ENCODE data around the gene MIXL1.
A peak's percentile ranks its signal among the peaks of the same experiment; 100 is the strongest.

Gene MIXL1

GRCh38 chr1:226207048-226207447 is 16.4 kb upstream of the MIXL1 start:
- no peaks in the 10 kb centered on the region for H3K27me3 Mint-ChIP-seq
- no peaks in the 10 kb centered on the region for H3K9me3 Mint-ChIP-seq
- ATAC-seq (no peak), DNase-seq (no peak)
- no peaks in the 10 kb centered on the region for H3K4me1 Mint-ChIP-seq
- H3K4me3 Mint-ChIP-seq, result no peak overlapping the region
- no peak overlapping the region for H3K27ac Mint-ChIP-seq

DNA sequence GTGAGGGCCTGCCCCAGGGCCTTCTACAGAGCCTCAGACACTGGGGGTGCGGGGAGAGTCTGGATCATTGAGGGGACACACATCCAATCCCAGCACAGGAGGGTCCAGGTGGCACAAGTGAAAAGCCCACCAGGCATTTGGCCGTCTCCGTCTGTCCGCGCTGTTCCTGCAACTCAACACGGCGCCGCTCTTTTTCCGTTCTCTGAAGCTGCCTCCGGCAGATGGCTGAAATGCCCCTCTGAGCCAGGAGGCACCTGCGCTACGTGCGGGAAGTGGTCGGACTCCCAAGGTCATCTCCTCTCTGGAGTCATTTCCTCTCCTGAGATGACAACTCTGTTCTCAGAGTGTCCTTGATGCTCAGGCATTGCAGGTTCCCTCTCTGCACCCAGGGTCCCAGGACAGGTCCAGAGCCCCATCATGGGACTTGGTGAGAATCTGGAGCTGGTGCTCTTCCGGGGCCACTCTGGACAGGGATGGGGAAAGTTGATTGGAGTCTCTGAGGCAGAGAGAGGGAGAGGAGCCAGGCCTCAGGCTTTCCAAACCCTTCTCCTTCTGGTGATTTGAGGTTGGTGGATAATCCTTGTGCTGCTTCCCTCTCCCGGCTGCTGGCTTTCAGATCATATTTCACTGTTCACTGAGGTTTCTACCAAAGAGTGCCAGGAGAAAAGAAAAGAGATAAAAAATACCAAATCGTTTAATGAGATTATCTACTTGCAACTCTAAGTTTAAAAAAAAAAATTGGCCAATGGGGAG is 14.0 kb upstream of the MIXL1 start:
- no peak for ATAC-seq
- H3K4me3 Mint-ChIP-seq, result no peak overlapping the region
- H3K27me3 Mint-ChIP-seq, result no peaks in the 10 kb centered on the region
- no peak for DNase-seq
- peak overlapping the region in 1 of 2 donors; percentile 33 for H3K27ac Mint-ChIP-seq
- no peaks in the 10 kb centered on the region for H3K9me3 Mint-ChIP-seq
- no peaks in the 10 kb centered on the region for H3K4me1 Mint-ChIP-seq

DNA sequence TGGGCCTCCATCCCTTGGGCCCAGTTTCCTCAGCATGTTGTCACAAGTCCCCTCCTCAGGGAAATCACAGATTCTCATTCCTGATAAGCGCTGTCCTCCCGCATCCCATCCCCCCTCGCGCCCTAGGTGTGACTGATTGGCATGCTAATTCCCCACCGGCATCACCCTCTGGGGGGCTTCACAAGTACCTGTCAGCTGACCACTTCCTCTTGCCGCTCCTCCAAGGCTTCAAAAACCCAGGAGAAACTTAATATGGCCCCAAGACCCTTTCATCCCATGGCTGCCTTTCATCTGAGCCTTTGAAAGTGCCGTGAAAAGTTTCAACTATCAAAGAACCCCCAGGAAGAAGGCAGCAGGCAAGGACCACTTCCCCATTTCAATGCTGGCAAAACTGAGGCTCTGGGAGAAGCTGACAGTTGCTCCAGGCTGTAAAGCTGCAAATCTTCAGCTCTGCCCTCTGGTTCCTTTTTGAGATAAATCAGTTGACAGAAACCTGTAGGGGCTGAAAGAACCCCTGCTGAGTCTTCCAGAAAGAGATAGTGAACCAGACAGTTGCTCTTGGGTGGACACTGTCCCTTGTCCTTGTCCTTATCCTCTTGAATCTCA is 12.8 kb upstream of the MIXL1 start:
- Mint-ChIP-seq H3K4me3 (no peak overlapping the region), H3K27ac (no peak overlapping the region), H3K4me1 (no peaks in the 10 kb centered on the region), H3K27me3 (no peaks in the 10 kb centered on the region), H3K9me3 (no peaks in the 10 kb centered on the region)
- ATAC-seq (no peak), DNase-seq (no peak)

DNA sequence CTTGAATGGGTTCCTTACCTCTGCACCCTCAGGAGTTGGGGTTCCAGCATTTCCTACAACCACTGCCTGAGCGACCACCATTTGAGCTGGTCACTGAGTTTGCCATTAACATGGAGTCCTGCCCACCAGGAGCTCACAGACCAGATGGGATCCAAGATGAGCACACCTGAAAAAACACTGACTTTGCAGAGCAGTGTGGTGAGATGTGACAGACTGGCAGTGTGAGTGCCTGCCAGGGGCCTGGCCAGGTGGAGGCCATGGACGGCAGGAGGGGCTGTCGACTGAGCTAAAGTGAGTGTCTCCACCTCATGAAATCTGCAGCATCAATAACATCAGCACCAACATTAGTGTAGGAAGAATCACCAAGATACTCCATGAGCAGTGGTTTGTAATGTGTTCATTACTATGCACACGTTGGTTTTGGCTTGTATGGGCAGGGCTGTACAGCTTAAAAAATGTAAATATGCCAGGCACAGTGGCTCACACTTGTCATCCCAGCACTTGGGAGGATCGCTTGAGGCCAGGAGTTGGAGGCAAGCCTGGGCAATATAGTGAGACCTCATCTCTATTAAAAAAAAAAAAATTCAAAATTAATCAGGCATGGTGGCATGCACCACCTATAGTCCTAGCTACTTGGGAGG is 12.2 kb upstream of the MIXL1 start:
- no peak for ATAC-seq
- no peaks in the 10 kb centered on the region for H3K27me3 Mint-ChIP-seq
- no peak overlapping the region for H3K27ac Mint-ChIP-seq
- no peak overlapping the region for H3K4me3 Mint-ChIP-seq
- DNase-seq, result no peak
- no peaks in the 10 kb centered on the region for H3K9me3 Mint-ChIP-seq
- H3K4me1 Mint-ChIP-seq, result no peaks in the 10 kb centered on the region

DNA sequence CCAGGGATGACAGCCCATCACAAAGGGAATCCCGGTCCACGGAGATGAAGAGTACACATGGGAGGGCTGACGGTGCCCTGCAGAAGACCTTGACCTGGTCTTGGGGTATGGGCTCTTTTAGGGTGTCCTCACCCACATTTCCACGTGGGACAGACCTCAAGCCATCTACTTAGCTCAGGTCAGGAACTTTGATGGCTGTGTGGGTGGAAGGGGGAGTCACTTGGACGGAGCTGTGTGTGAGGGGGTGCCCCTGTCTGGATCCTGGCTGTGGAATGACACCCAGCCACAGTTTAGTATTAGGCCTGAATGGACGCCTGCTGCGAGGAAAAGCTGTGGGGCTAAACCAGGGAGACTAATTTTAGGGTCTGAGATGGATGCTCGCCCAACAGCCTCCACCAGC is 10.9 kb upstream of the MIXL1 start:
- Mint-ChIP-seq H3K9me3 (no peaks in the 10 kb centered on the region), H3K4me3 (no peak overlapping the region), H3K27ac (no peak overlapping the region), H3K4me1 (no peaks in the 10 kb centered on the region), H3K27me3 (no peaks in the 10 kb centered on the region)
- ATAC-seq (no peak), DNase-seq (no peak)

DNA sequence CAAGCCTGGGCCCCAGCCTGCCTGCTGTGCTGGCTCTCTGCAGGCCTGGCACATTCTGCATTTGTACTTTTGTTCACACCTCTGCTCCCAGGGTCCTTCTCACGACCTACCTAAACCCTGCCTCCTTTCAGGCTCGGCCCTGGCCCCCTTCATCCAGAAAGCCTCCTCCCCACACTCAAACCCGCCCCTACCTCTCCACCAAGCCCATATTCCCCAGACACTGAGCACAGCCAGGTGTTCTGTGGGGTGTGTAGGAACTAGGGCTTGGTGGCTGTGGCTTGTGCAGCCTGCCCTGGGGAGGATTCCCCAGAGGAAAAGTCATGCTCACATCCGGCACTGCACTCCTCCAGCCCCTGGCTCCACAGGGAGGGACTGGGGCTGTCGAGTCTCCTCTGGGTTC is 8.2 kb upstream of the MIXL1 start:
- Mint-ChIP-seq H3K27me3 (peaks cover 7% of the 10 kb centered on the region), H3K27ac (no peak overlapping the region)
- ATAC-seq, result no peak

DNA sequence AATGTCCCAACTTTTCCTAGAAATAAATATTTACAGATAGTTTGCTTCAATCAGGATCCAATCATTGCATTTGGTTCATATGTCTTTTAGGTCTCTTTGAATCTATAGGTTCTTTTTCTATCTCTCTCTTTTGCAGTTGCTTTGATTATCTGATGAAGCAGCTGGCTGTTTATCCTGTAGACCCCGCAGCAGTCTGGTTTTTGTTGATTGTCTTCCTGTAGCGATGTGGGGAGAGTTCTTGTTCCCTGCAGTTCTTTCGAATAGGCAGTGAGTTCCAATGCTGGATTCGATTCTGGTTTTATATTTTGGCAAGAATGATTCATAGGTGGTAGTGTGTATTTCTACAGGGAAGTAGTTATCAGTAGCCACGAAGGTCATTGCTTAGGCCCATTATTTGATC is 7.4 kb upstream of the MIXL1 start:
- ATAC-seq, result no peak

More for the DNA sequence above, 8.2 kb upstream of the MIXL1 start:
- no peaks in the 10 kb centered on the region for H3K4me1 Mint-ChIP-seq
- H3K9me3 Mint-ChIP-seq, result no peaks in the 10 kb centered on the region
- H3K4me3 Mint-ChIP-seq, result no peak overlapping the region
- DNase-seq, result no peak

DNA sequence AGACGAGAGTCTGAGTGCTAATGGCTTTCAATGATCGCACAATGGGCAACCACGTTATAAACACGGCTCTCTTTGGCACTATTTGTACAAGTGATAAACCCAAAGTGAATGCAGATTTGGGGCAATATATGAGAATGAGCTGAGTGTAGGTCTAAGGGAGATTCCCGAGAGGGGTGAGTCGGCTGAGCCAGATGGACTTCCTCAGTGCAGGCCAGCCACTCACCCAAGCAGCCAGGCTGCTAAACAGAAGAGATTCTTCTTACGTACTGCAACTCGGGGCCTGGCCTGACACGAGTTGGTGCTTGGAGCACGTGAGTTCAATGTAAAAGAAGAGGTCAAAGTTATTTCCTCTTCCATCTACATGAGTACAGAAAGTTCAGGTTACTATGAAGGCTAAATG is 6.2 kb upstream of the MIXL1 start:
- Mint-ChIP-seq H3K27ac (no peak overlapping the region), H3K9me3 (no peaks in the 10 kb centered on the region), H3K27me3 (peaks cover 16% of the 10 kb centered on the region), H3K4me1 (peaks cover under 1% of the 10 kb centered on the region), H3K4me3 (no peak overlapping the region)
- ATAC-seq (no peak), DNase-seq (no peak)

More for the DNA sequence above, 7.4 kb upstream of the MIXL1 start:
- peaks cover 9% of the 10 kb centered on the region for H3K27me3 Mint-ChIP-seq
- no peak for DNase-seq
- no peaks in the 10 kb centered on the region for H3K4me1 Mint-ChIP-seq
- H3K9me3 Mint-ChIP-seq, result no peaks in the 10 kb centered on the region
- H3K4me3 Mint-ChIP-seq, result no peak overlapping the region
- H3K27ac Mint-ChIP-seq, result no peak overlapping the region

DNA sequence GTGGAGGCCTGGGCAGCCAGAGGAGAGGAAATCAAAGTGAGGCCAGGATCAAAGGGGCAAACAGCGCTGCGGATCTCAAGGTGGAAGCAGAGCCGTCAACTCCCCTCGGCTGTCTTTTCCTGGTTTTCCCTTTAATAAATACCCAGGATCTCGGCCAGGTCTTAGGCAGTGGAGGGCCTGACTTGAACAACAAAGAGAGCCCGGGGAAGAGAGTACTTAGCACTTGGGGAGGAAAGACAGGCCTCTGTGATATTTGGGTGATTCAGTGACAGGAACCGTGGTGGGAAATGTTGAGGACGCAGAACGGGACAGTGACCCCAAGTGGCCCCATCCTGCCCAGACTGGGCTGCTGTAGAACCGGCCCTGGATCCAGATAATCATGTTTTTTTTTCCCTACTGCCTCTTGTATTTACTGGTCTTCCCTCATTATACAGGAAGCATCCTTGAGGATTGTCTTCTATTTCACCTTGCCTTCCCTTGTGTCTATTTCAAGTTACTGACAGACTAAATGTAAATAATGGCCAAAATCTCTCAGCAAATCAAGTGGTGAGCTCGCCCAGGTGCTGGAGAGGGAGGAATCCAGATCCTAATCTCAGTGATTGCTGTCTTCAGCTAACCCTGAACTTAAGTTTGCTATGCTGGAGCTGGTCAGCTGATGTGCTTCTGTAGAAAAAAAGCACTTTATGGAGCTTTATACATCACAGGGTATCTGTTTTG is 2.8 kb upstream of the MIXL1 start:
- Mint-ChIP-seq H3K9me3 (no peaks in the 10 kb centered on the region), H3K4me3 (no peak overlapping the region), H3K27ac (no peak overlapping the region), H3K4me1 (peaks cover 16% of the 10 kb centered on the region), H3K27me3 (peaks cover 37% of the 10 kb centered on the region)
- DNase-seq (no peak), ATAC-seq (no peak)

GRCh38 chr1:226222686-226223085 is 778 bp upstream of the MIXL1 start:
- H3K27ac Mint-ChIP-seq, result no peak overlapping the region
- ATAC-seq (no peak), DNase-seq (no peak)
- H3K4me3 Mint-ChIP-seq, result peak overlapping the region; percentile 47 to 48
- H3K9me3 Mint-ChIP-seq, result no peaks in the 10 kb centered on the region
- peaks cover 16% of the 10 kb centered on the region for H3K4me1 Mint-ChIP-seq
- H3K27me3 Mint-ChIP-seq, result peaks cover 48% of the 10 kb centered on the region

DNA sequence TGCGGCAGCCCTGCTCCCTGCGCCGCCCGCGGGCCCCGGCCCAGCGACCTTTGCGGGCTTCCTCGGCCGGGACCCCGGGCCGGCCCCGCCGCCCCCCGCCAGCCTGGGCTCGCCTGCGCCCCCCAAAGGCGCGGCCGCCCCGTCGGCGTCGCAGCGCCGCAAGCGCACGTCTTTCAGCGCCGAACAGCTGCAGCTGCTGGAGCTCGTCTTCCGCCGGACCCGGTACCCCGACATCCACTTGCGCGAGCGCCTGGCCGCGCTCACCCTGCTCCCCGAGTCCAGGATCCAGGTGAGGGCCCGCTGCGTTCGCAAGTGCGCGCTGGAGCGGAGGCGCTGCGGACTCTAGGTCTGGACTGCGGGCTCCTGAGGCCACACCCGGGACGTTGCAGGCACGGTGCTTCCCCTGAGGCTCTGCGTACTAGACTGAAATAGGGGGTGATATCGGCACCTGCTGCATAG is 351 bp downstream of the MIXL1 start:
- peaks cover 16% of the 10 kb centered on the region for H3K4me1 Mint-ChIP-seq
- DNase-seq (peak; percentile 38 to 57), ATAC-seq (peak; percentile 79)
- H3K27ac Mint-ChIP-seq, result no peak overlapping the region
- no peaks in the 10 kb centered on the region for H3K9me3 Mint-ChIP-seq
- H3K4me3 Mint-ChIP-seq, result peak overlapping the region; percentile 89 to 91
- H3K27me3 Mint-ChIP-seq, result peaks cover 48% of the 10 kb centered on the region

- H3K9me3 Mint-ChIP-seq, result no peaks in the 10 kb centered on the region
- no peak overlapping the region for H3K27ac Mint-ChIP-seq
- H3K4me1 Mint-ChIP-seq, result peaks cover 16% of the 10 kb centered on the region
- H3K4me3 Mint-ChIP-seq, result no peak overlapping the region
- no peak for DNase-seq
- ATAC-seq, result no peak
- H3K27me3 Mint-ChIP-seq, result peaks cover 39% of the 10 kb centered on the region
Measured at GRCh38 chr1:226226601-226227000, 3.1 kb downstream of the MIXL1 start.

DNA sequence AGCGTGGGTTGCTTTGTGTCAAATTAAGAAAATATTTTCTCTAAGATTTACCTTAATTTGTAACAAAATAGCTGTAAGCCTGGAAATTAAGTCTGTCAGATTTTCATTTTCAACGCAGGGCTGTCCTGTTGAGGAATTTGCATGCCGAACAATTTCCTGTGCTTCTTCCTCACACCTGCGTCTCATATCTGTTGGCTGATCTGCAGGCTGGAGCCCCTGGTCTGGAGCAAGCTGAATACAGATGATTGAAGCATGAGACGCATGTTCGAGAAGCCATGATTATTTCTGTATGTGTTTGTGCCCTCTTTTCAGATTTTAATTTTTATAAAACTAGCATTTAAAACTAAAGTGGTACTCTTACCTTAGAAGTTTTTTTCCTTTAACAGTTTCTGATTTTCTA is 9.8 kb downstream of the MIXL1 start:
- no peak for ATAC-seq
- Mint-ChIP-seq H3K27me3 (no peaks in the 10 kb centered on the region), H3K9me3 (no peaks in the 10 kb centered on the region), H3K4me3 (no peak overlapping the region), H3K27ac (no peak overlapping the region), H3K4me1 (no peaks in the 10 kb centered on the region)
- DNase-seq, result no peak

DNA sequence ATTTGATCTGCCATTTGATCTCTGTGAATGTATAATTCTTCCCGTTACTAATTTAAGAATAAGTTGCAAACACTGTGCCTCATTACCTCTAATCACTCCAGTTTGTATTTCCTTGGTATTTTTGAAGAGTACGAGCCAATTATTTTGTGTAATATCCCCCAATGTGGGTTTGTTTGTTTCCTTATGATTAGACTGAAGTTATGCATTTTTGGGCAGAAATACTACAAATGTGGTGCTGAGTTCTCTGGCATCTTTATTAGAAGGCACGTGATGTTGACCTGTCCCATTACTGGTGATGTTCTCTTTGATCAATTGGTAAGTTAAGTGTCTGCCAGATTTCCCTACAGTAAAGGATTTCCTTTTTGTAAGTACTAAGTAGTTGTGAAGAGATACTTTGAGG is 10.3 kb downstream of the MIXL1 start:
- Mint-ChIP-seq H3K4me1 (no peaks in the 10 kb centered on the region), H3K27ac (no peak overlapping the region), H3K4me3 (no peak overlapping the region), H3K9me3 (no peaks in the 10 kb centered on the region), H3K27me3 (no peaks in the 10 kb centered on the region)
- DNase-seq (no peak), ATAC-seq (no peak)

GRCh38 chr1:226236826-226237225 is 13.4 kb downstream of the MIXL1 start:
- Mint-ChIP-seq H3K4me1 (no peaks in the 10 kb centered on the region), H3K9me3 (no peaks in the 10 kb centered on the region), H3K4me3 (no peak overlapping the region), H3K27me3 (no peaks in the 10 kb centered on the region), H3K27ac (no peak overlapping the region)
- DNase-seq, result no peak
- ATAC-seq, result no peak

- no peak for ATAC-seq
- no peak for DNase-seq
- H3K4me3 Mint-ChIP-seq, result no peak overlapping the region
- H3K9me3 Mint-ChIP-seq, result no peaks in the 10 kb centered on the region
- H3K4me1 Mint-ChIP-seq, result no peaks in the 10 kb centered on the region
- H3K27me3 Mint-ChIP-seq, result no peaks in the 10 kb centered on the region
- H3K27ac Mint-ChIP-seq, result no peak overlapping the region
Measured at GRCh38 chr1:226239421-226239820, 16.0 kb downstream of the MIXL1 start.

Data from stimulated activated naive CD8-positive, alpha-beta T cell treated with anti-CD3 and anti-CD28 coated beads, Interleukin-15, amount 100 ng/mL, for 72 hours (primary cell).